GM18519 (cell line): Measurements from ENCODE around the gene MCF2L.
"Not testable (repeated sequence)": the region's sequence is repeated elsewhere in the genome, so short reads cannot be mapped to it uniquely, and the experiment has no call there.

Experiments used
- ATAC-seq: cut with Tn5 transposase; IDR thresholded peaks from one replicate; pipeline ENCODE4 v1.9.1; 2021; ENCODE audit warnings: mild to moderate bottlenecking, moderate library complexity; ENCODE audit not compliant: unreplicated experiment, low FRiP score

The MCF2L gene

DNA sequence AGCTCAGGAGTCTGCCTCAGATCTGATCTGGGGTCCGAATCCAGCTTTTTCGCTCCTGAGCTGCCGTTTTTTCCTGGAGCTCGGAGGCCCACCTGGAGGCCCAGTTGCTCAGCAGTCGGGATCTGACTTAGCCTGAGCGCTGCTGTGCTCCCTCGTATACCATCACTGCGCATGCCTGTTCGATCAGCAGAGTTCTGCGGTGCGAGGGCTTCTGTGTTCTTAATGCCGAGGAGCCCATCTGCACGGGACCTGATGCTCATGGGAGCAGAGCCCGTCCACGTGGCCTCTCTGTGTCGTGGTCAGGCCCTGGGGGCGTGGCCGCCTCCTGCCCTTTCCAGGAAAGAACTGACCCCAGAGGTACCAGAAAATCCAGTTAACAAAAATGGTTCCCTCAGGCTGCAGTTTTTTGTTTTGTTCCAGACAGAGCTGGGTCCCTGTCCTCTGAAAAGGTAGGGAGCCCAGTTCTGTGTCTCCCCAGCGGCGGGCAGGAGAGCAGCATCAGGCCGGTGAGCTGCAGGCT lies 57.4 kb downstream of the MCF2L start:
- ATAC-seq: no peak

DNA sequence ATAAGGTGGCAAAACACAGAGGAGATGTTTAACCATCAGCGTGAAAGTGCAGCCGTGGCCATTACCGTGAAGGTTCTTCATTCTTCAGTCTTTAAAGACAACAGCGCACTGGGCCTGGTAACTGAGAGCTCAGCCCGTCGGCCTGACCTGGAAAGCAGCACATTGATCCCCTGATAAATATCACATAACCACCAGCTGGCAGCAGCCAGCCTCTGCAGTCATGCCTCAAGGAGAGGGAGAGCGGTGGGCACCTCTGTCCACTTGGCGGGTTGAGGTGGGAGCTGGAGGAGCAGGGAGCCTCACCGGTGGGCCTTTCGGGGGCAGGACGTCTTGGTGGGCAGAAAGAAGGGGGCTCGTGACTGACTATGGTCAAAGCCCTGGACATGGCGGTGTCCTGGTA lies 58.1 kb downstream of the MCF2L start:
- ATAC-seq: no peak

GRCh38 chr13:113027566-113027965 lies 58.6 kb downstream of the MCF2L start:
- ATAC-seq: no peak

GRCh38 chr13:113028336-113029060 lies 59.5 kb downstream of the MCF2L start:
- ATAC-seq: no peak

DNA sequence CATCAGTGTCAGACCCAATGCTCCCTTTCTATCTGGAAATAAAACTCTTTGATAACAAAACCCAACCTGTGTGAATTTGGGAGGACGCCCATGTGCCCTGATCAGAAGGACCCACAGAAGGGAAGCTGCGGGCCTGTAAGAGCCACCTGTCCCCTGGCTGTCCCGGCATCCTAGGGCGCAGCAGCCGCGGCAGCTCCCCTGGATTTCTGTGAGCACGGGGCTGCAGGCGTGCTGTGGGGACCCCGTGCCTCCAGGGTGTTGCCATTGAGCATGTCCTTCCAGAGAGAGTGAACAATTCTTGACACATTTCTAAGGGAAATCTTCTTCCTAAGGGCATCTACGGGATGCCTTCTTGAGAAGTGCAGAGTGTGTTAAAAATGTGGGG lies 60.0 kb downstream of the MCF2L start:
- ATAC-seq: no peak

DNA sequence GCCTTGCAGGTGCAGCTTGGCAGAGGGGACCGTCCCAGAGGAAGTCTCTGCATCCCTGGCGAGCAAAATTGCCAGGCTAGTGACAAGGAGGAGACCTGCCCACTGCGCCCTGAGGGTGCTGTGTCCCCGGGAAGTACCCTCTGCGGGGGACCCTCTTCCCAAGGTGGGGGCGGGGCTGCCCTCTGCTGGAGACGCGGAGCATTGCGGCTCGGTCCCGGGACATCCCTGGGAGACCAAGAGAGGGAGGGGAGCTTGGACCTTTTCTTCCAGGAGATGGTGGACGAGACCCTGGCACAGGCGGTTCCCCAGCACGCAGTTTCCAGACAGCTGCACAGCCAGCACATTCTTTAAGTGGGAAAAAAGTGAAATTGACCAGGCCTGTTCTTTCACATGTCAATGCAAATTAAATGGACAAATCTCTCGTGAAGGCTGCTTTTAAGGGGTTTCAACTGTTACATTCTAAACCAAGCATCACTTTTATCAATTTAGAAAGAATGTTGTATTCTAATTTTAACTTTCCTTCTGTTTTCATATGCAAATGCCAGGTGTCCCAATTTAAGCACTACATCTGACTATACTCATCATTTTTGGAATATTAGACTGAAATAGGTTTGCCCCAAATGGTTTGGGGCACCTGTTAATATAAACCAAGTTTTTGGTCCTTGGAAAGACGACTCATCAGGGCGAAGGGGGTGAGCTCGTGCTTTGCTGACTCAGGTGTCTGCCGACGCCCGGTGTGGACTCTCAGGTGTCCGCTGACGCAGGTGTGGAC lies 60.7 kb downstream of the MCF2L start:
- no peak for ATAC-seq

DNA sequence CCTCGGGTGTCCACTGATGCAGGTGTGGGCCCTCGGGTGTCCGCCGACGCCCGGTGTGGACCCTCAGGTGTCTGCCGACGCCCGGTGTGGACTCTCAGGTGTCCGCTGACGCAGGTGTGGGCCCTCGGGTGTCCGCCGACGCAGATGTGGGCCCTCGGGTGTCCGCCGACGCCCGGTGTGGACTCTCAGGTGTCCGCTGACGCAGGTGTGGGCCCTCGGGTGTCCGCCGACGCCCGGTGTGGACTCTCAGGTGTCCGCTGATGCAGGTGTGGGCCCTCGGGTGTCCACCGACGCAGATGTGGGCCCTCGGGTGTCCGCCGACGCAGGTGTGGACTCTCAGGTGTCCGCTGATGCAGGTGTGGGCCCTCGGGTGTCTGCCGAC lies 61.2 kb downstream of the MCF2L start:
- ATAC-seq: not testable (repeated sequence)

- ATAC-seq: no peak
These were observed 62.5 kb downstream of the MCF2L start for GRCh38 chr13:113031465-113031864.

- no peak for ATAC-seq
These were observed 63.3 kb downstream of the MCF2L start for GRCh38 chr13:113032291-113032690.

DNA sequence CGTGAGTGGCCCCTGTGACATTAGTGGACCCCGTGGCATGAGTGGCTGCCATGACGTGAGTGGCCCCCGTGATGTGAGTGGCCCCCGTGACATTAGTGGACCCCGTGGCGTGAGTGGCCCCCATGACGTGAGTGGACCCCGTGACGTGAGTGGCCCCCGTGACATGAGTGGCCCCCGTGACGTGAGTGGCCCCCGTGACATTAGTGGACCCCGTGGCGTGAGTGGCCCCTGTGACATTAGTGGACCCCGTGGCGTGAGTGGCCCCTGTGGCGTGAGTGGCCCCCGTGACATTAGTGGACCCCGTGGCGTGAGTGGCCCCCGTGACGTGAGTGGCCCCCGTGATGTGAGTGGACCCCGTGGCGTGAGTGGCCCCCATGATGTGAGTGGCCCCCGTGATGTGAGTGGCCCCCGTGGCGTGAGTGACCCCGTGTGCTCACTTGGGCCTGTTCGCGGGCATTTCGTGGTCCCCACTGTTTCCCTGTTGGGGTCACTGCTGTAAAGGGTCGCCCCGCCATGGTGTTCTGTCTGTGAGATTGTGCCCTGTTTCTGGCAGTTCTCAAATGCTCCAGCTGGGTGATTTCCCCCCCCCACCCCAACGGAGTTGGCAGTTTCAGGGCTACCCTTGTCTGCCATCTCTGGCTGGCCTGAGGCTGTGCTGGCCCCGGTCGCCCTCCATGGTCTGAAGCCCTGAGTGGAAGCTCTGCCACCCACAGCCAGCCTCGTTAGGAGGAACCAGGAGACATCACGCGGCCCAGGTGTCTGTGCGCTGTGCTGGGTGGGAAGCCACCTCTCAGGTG lies 64.2 kb downstream of the MCF2L start:
- ATAC-seq: no peak

DNA sequence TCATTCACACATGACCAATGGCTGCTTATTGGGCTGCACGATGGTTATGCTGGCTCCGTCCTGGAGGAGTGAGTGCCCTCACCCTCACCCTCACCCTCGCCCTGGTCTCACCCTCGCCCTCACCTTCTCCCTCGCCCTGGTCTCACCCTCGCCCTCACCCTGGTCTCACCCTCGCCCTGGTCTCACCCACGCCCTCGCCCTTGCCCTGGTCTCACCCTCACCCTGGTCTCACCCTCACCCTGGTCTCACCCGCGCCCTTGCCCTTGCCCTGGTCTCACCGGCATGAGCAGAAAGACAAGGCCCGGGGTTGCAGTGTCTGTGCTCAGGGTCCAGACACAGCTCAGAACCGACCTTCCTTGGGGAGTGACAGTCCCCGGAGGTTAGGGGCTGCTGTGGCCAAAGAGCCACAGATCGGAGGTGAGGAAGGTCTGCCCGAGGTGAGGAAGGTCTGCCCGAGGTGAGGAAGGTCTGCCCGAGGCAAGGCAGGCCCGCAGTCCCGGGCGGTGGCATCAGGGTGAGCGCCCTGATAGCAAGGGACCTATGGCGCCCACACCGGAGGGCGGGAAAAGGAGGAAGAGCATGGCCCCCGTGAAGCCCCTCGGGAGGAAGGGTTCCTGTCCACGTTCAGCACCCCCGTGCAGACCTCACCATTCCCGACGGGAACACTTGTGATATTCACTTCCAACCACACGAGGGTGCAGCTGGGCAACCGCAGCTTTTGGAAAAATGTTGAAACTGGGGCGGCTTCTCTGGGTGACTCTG lies 65.6 kb downstream of the MCF2L start:
- no peak for ATAC-seq

DNA sequence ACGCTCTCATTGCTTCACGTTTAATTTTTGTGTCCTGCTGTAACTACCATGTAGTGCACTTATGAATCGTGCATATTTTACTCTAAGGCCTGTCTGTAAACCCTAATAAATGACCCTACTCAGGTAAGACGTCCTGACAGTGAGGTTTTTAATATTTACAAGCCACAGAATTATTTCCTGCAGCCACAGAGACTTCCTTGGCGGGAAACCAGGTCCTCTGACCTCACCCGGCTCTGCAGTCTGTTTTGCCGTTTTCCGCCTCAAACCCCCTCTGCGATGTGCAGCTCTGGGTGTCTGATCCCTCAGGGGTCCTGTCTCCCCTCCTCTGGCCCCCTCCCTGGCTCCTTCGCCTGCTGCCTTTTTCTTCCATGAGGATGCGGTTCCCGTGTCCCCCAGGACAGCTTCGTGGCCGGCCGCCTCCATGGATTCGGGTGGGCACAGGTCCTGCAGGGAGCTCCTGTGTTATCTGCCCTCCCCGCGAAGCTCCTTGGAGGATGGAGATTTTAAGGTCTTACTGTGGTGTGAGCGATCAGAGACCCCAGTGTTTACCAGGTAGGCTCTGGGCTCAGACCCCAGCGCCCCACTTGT lies 66.3 kb downstream of the MCF2L start:
- ATAC-seq: no peak

DNA sequence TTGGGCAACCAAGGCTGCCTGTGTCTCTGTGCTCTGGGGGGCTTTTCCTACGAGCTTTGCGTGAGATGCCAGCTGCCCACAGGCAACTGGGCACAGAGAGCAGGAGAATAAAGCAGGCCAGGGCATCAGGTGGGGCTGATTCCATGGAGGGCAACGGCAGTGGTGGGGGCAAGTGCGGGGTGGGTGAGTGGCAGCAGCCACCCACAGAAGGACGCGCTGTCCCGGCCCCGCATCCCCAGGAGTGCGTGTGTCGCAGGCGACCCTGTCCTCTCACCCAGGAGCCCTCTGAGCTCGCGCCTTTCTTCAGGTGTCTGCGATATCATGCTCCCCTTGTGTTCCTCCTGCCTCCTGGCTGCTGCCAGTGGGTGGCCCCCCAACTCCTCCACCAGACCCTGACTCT lies 67.4 kb downstream of the MCF2L start:
- no peak for ATAC-seq

DNA sequence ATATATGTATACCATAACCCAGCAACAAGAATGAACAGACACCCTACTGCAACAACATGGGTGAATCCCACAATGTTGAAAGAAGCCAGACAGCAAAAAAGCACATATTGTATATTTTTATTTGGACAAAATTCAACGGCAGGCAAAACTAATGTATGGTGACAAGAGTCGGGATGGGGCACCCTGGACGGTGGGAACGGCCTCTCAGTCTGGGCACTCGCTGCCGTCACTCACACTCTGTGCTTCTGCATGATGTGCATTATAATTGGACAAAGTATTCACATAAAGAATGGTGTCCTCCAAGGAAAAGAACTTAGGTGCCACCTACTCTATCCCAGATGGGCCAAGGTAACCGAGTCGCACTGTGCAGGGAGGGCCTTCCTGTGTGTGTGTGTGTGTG lies 71.0 kb downstream of the MCF2L start:
- ATAC-seq: no peak

- ATAC-seq: no peak
These were observed 71.7 kb downstream of the MCF2L start for GRCh38 chr13:113040597-113041292.

- no peak for ATAC-seq
These were observed 72.3 kb downstream of the MCF2L start for GRCh38 chr13:113041293-113041690.

DNA sequence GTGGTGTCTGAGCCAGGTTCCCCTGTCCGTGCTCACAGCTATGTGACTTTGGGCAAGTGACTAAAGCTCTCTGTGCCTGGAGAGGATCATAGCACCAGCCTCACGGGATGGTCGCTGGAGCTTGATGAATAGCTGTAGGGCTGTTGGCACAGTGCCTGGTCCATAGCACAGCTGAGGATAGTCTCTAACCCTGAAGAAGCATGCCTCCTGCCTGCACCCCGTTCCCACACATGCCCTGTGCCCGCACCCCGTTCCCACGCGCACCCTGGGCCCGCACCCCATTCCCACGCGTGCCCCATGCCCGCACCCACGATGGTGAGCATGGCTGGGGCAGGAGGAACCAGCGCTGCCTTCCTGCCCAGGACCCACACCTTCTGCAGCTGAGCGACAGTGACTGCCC lies 72.9 kb downstream of the MCF2L start:
- ATAC-seq: no peak

DNA sequence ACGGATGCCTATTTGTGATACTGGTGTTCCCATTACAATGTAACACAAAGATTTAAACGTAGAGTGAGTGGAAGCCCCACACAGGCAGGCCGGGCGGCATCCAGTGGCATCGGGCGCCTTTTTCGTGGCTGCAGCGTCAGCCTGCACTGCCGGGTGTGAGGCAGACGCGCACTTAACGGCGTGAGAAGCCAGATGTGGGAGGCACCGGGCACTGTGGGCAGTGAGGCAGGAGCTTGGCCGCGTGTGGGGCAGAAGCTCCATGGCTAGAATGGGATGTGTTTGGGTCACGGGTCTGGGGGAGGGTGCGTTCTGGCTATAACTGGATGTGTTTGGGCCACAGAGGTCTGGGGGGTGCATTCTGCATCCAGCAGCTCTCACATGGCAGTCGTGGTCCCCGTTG lies 73.4 kb downstream of the MCF2L start:
- ATAC-seq: no peak

- ATAC-seq: no peak
These were observed 74.1 kb downstream of the MCF2L start for GRCh38 chr13:113043001-113043630.
